HepG2 (cell line): ENCODE data around the gene CIBAR2. TPM values are rescaled to one million over a fixed set of nuclear protein-coding genes. Genes with fewer than 3 reads are reported as not detected.

Source experiments
- ATRX ChIP-seq: sonication (generic); formaldehyde crosslinking; IDR thresholded peaks from 2 replicates; pipeline ENCODE4 v1.4.0; 2020; ENCODE audit warnings: missing genetic modification reagents, borderline replicate concordance
- FOXK1 ChIP-seq: sonication (generic); formaldehyde crosslinking; IDR thresholded peaks from 2 replicates; pipeline ENCODE4 v1.4.0; 2020; ENCODE audit warnings: low read depth, missing genetic modification reagents, borderline replicate concordance
- HNF4A ChIP-seq: sonication (generic); formaldehyde crosslinking; IDR thresholded peaks from 2 replicates; pipeline ENCODE4 v1.4.0; 2020; ENCODE audit warnings: missing genetic modification reagents
- HNRNPLL ChIP-seq: fragments of 200-400 bp; formaldehyde crosslinking; IDR thresholded peaks from 2 replicates; pipeline ENCODE4 v1.6.1; 2017; ENCODE audit warnings: mild to moderate bottlenecking, low read depth, low read length; ENCODE audit not compliant: poor library complexity, severe bottlenecking
- JDP2 ChIP-seq: sonication (generic); formaldehyde crosslinking; IDR thresholded peaks from 2 replicates; pipeline ENCODE4 v1.8.1; 2022; ENCODE audit warnings: missing genetic modification reagents, borderline replicate concordance
- KDM5A ChIP-seq: fragments of 200-600 bp; sonication (generic); IDR thresholded peaks from 2 replicates; pipeline ENCODE4 v1.7.0; 2018; ENCODE audit warnings: antibody characterized with exemption, mild to moderate bottlenecking, low read length, borderline replicate concordance
- MYNN ChIP-seq: sonication (generic); formaldehyde crosslinking; IDR thresholded peaks from 2 replicates; pipeline ENCODE4 v1.4.0; 2020; ENCODE audit warnings: mild to moderate bottlenecking, low read depth, missing genetic modification reagents
- NR2C2 ChIP-seq: sonication (generic); formaldehyde crosslinking; IDR thresholded peaks from 2 replicates; pipeline ENCODE4 v1.4.0; 2020; ENCODE audit warnings: missing genetic modification reagents, mild to moderate bottlenecking, moderate library complexity, borderline replicate concordance
- PPARG ChIP-seq: conservative IDR thresholded peaks from 2 replicates; pipeline ENCODE4 v1.6.1; 2016; ENCODE audit warnings: missing biosample characterization, missing genetic modification reagents
- PTBP1 ChIP-seq: fragments of 200-400 bp; formaldehyde crosslinking; IDR thresholded peaks from 2 replicates; pipeline ENCODE4 v1.6.1; 2018; ENCODE audit warnings: low read length, low read depth; ENCODE audit not compliant: poor library complexity, severe bottlenecking
- REL ChIP-seq: sonication (generic); formaldehyde crosslinking; conservative IDR thresholded peaks from 2 replicates; pipeline ENCODE4 v1.8.0; 2022; ENCODE audit warnings: mild to moderate bottlenecking, missing genetic modification reagents, moderate library complexity
- SMAD1 ChIP-seq: sonication (generic); formaldehyde crosslinking; IDR thresholded peaks from 2 replicates; pipeline ENCODE4 v1.4.0; 2020; ENCODE audit warnings: missing genetic modification reagents, low read depth, mild to moderate bottlenecking, borderline replicate concordance
- TMF1 ChIP-seq: sonication (generic); formaldehyde crosslinking; IDR thresholded peaks from 2 replicates; pipeline ENCODE4 v1.8.1; 2022; ENCODE audit warnings: low read depth, missing genetic modification reagents
- ZKSCAN1 ChIP-seq: fragments of 150-350 bp; IDR thresholded peaks from 2 replicates; pipeline ENCODE4 v1.6.1; 2014; ENCODE audit warnings: low read length
- ZNF292 ChIP-seq: sonication (generic); formaldehyde crosslinking; IDR thresholded peaks from 2 replicates; pipeline ENCODE4 v1.8.1; 2022; ENCODE audit warnings: mild to moderate bottlenecking, low read depth, missing genetic modification reagents, borderline replicate concordance
- ZNF407 ChIP-seq: sonication (generic); formaldehyde crosslinking; IDR thresholded peaks from one replicate; pipeline ENCODE4 v1.5.1; 2020; ENCODE audit warnings: mild to moderate bottlenecking, missing genetic modification reagents; ENCODE audit errors: not compliant biosample characterization
- ZNF543 ChIP-seq: sonication (generic); formaldehyde crosslinking; IDR thresholded peaks from 2 replicates; pipeline ENCODE4 v1.4.0; 2020; ENCODE audit warnings: mild to moderate bottlenecking, missing genetic modification reagents
- ZNF703 ChIP-seq: sonication (generic); formaldehyde crosslinking; IDR thresholded peaks from 2 replicates; pipeline ENCODE4 v1.5.1; 2020; ENCODE audit warnings: missing genetic modification reagents, mild to moderate bottlenecking, moderate library complexity, borderline replicate concordance
- polyA plus RNA-seq, 8 experiments: library from polyadenylated mRNA; depleted of rRNA in 3 of 8; stranded (reverse) in 7 of 8; unstranded in 1 of 8; fragments of >200 nt; fragmentation: Illumina TruSeq in 4 of 8; extraction: Trizol in 4 of 8; gene quantifications; 2 replicates each; pipeline versions ENCODE4 v1.2.1 to v1.2.3, GENCODE V29; 2011 to 2016; ENCODE audit warnings: low read depth in 4 of 8, missing spikeins in 1 of 8, mixed read lengths in 1 of 8; ENCODE audit not compliant: insufficient read depth in 1 of 8
- total RNA-seq, 5 experiments: library from RNA; depleted of rRNA; stranded (reverse); fragments of >200 nt; fragmentation: Illumina TruSeq; extraction: Trizol; gene quantifications; 2 replicates each; pipeline ENCODE4 v1.2.3, GENCODE V29; 2016; ENCODE audit warnings: low read depth in 1 of 5
- TF ChIP-seq, protein P1 (sequence below): fragments of 450-650 bp; IDR thresholded peaks from 2 replicates; pipeline ENCODE4 v1.6.1; 2016

Gene CIBAR2
- total and polyA plus RNA-seq, 2 of the 13 experiments (the other 11 are each of a cell fraction or from before 2014, with no cell fraction given) = not detected

GRCh38 chr16:85157813-85158742 lies 45.8 kb upstream of the CIBAR2 start (continued):
- TF ChIP-seq, protein P1, sequence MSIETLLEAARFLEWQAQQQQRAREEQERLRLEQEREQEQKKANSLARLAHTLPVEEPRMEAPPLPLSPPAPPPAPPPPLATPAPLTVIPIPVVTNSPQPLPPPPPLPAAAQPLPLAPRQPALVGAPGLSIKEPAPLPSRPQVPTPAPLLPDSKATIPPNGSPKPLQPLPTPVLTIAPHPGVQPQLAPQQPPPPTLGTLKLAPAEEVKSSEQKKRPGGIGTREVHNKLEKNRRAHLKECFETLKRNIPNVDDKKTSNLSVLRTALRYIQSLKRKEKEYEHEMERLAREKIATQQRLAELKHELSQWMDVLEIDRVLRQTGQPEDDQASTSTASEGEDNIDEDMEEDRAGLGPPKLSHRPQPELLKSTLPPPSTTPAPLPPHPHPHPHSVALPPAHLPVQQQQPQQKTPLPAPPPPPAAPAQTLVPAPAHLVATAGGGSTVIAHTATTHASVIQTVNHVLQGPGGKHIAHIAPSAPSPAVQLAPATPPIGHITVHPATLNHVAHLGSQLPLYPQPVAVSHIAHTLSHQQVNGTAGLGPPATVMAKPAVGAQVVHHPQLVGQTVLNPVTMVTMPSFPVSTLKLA = no peak
- TF ChIP-seq NR2C2 (CRISPR knock-in tag) = peak; percentile 84
- peak; percentile 78 for TF ChIP-seq HNF4A (CRISPR knock-in tag)
- TF ChIP-seq HNRNPLL = no peak
- peak; percentile 86 for TF ChIP-seq ZNF292
- 0 out of 2 replicates have a peak, but pooled peaks have one; percentile 9 for TF ChIP-seq FOXK1 (CRISPR knock-in tag)
- TF ChIP-seq KDM5A = no peak
- no peak for TF ChIP-seq JDP2 (CRISPR knock-in tag)
- TF ChIP-seq REL (CRISPR knock-in tag) = no peak
- TF ChIP-seq TMF1 (CRISPR knock-in tag) = no peak
- TF ChIP-seq ATRX (CRISPR knock-in tag) = no peak
- no peak for TF ChIP-seq ZKSCAN1
- peak; percentile 73 for TF ChIP-seq PPARG (CRISPR knock-in tag)
- no peak for TF ChIP-seq MYNN (CRISPR knock-in tag)
- TF ChIP-seq SMAD1 (CRISPR knock-in tag) = no peak; the same call in 1 of the 2 replicates
- peak; percentile 91 for TF ChIP-seq ZNF407 (CRISPR knock-in tag)
- TF ChIP-seq ZNF703 (CRISPR knock-in tag) = no peak
- no peak; the same call in 1 of the 2 replicates for TF ChIP-seq ZNF543
- no peak for TF ChIP-seq PTBP1
